DND-41 (cell line): ENCODE results near the gene CEBPG.

ENCODE experiments used
- ATAC-seq: fragments of 200-7000 bp; cut with Tn5 transposase; 3 replicates; pipeline ENCODE4 v1.9.1; 2021; ENCODE audit warnings: low read depth; ENCODE audit not compliant: insufficient read depth
- DNase-seq: peaks from one replicate; pipeline ENCODE4 v3.0.0-alpha.2; 2020
- H2AFZ ChIP-seq: 2 replicates; pipeline ENCODE4 v1.6.0; 2012; ENCODE audit warnings: low read depth, low read length
- H3K27ac ChIP-seq: 2 replicates; pipeline ENCODE4 v1.5.1; 2012; ENCODE audit warnings: low read length, inconsistent platforms
- H3K27me3 ChIP-seq: fragments of 200-600 bp; sonication (generic); 2 replicates; pipeline ENCODE4 v1.6.0; 2012; ENCODE audit warnings: low read length, mild to moderate bottlenecking, inconsistent platforms; ENCODE audit not compliant: insufficient read depth, poor library complexity
- H3K36me3 ChIP-seq: 2 replicates; pipeline ENCODE4 v1.5.1; 2012; ENCODE audit warnings: low read length, inconsistent platforms; ENCODE audit not compliant: insufficient read depth
- H3K4me1 ChIP-seq: 2 replicates; pipeline ENCODE4 v1.5.1; 2012; ENCODE audit warnings: mild to moderate bottlenecking, low read length; ENCODE audit not compliant: insufficient read depth
- H3K4me2 ChIP-seq: 2 replicates; pipeline ENCODE4 v1.6.0; 2012; ENCODE audit warnings: mild to moderate bottlenecking, moderate library complexity, low read length, inconsistent platforms; ENCODE audit not compliant: insufficient read depth
- H3K4me3 ChIP-seq, 2 experiments: fragments of 200-600 bp in 1 of 2; shearing (Covaris generic) in 1 of 2; 2 replicates each; pipeline ENCODE4 v1.5.1; 2012 to 2016; ENCODE audit warnings: inconsistent platforms in 2 of 2, low read length in 2 of 2, mild to moderate bottlenecking in 2 of 2, low read depth in 1 of 2, moderate library complexity in 1 of 2
- H3K79me2 ChIP-seq: 2 replicates; pipeline ENCODE4 v1.6.0; 2012; ENCODE audit warnings: low read length, inconsistent platforms; ENCODE audit not compliant: insufficient read depth
- H3K9ac ChIP-seq: 2 replicates; pipeline ENCODE4 v1.6.0; 2012; ENCODE audit warnings: low read depth, mild to moderate bottlenecking, inconsistent platforms, low read length, moderate library complexity
- H3K9me3 ChIP-seq: 2 replicates; pipeline ENCODE4 v1.5.1; 2012; ENCODE audit warnings: low read length, moderate library complexity, mild to moderate bottlenecking, inconsistent platforms; ENCODE audit not compliant: insufficient read depth, severe bottlenecking
- H4K20me1 ChIP-seq: 2 replicates; pipeline ENCODE4 v1.6.0; 2012; ENCODE audit warnings: low read length; ENCODE audit not compliant: insufficient read depth
- EZH2 ChIP-seq: IDR thresholded peaks from 3 replicates; pipeline ENCODE4 v1.6.1; 2012; ENCODE audit warnings: borderline replicate concordance, low read depth, mild to moderate bottlenecking, moderate library complexity, low read length, inconsistent platforms; ENCODE audit not compliant: severe bottlenecking
- TF ChIP-seq, protein P1 (sequence below): IDR thresholded peaks from 2 replicates; pipeline ENCODE4 v1.5.1; 2012; ENCODE audit warnings: borderline replicate concordance, low read length, moderate library complexity, mild to moderate bottlenecking; ENCODE audit not compliant: poor library complexity, severe bottlenecking; ENCODE audit errors: extremely low read depth

The CEBPG gene

DNA sequence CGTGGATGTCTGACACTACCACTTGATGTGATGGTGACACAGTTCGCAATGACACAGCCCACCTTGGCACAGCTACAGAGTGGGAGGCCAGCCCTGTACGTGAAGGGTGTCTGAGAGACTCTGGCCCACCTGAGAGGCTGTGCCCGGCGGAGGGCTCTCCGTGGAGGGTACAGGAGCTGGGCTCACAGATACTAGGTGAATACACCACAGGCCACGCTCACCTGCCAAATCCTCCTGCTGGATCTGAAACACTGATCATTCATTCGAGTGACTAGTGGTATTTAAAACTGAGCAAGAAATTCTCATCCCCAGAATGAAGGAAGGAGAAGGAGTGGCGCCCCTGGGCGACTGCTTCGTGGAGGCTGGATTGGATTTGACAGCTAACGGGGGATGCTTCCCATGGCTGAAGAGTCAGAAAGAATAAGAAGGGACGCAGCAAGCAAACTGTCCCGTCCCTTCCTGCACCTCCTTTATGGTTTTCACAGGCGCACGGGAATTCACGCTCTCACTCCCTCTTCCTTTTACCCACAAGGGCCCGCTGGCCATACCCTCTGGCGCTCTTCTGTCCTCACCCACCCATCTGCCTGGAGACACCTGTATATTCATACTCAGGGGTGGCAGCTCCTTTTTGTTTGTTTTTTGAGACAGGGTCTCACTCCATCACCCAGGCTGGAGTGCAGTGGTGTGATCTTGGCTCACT, 25.0 kb downstream of the CEBPG start:
- TF ChIP-seq, protein P1, sequence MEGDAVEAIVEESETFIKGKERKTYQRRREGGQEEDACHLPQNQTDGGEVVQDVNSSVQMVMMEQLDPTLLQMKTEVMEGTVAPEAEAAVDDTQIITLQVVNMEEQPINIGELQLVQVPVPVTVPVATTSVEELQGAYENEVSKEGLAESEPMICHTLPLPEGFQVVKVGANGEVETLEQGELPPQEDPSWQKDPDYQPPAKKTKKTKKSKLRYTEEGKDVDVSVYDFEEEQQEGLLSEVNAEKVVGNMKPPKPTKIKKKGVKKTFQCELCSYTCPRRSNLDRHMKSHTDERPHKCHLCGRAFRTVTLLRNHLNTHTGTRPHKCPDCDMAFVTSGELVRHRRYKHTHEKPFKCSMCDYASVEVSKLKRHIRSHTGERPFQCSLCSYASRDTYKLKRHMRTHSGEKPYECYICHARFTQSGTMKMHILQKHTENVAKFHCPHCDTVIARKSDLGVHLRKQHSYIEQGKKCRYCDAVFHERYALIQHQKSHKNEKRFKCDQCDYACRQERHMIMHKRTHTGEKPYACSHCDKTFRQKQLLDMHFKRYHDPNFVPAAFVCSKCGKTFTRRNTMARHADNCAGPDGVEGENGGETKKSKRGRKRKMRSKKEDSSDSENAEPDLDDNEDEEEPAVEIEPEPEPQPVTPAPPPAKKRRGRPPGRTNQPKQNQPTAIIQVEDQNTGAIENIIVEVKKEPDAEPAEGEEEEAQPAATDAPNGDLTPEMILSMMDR = no peak
- no peak for TF ChIP-seq EZH2
- no peaks in the 10 kb centered on the region for H3K27me3 ChIP-seq
- no peak overlapping the region for H3K4me3 ChIP-seq
- DNase-seq = no peak
- H3K27ac ChIP-seq = no peak overlapping the region
- peaks cover 27% of the 10 kb centered on the region for H4K20me1 ChIP-seq
- H3K79me2 ChIP-seq = no peaks in the 10 kb centered on the region
- H3K36me3 ChIP-seq = no peaks in the 10 kb centered on the region
- ATAC-seq = no peak
- no peak overlapping the region for H3K9ac ChIP-seq
- H2AFZ ChIP-seq = no peak overlapping the region
- H3K9me3 ChIP-seq = no peaks in the 10 kb centered on the region
- H3K4me2 ChIP-seq = no peak overlapping the region
- no peaks in the 10 kb centered on the region for H3K4me1 ChIP-seq

DNA sequence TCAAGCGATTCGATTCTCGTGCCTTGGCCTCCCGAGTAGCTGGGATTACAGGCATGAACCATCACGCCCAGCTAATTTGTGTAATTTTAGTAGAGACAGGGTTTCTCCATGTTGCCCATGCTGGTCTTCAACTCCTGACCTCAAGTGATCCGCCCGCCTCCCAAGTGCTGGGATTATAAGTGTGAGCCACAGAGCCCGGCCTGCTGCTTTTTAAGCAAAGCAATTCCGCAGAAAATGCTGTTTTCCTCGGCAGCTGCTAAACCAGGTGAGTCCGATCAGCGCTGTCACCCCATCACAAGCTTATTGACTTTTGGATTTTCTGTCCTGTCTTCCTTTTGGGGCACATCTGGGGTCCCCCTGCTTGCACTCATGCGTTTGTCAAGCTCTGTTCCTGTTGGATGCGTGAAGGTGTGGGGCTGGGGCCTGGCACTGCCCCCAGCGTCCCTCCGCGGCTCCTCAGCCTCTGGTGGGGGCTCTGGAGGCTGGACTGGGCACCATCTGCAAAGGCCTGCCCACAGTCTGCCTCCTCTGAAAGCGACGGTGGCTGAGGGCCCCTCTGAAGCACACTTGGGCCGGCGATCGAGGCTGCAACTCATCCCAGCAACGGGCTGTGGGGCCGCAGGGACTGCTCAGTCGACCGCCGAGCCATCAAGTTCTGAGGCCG, 25.7 kb downstream of the CEBPG start:
- Histone ChIP-seq H4K20me1 (peaks cover 22% of the 10 kb centered on the region), H2AFZ (no peak overlapping the region), H3K9ac (no peak overlapping the region), H3K9me3 (no peaks in the 10 kb centered on the region), H3K4me1 (no peaks in the 10 kb centered on the region), H3K4me2 (no peak overlapping the region), H3K27me3 (no peaks in the 10 kb centered on the region), H3K4me3 (no peak overlapping the region), H3K79me2 (no peaks in the 10 kb centered on the region), H3K36me3 (no peaks in the 10 kb centered on the region), H3K27ac (no peak overlapping the region)
- ATAC-seq (no peak), DNase-seq (no peak)
- TF ChIP-seq, protein P1 = no peak
- TF ChIP-seq EZH2 = no peak

DNA sequence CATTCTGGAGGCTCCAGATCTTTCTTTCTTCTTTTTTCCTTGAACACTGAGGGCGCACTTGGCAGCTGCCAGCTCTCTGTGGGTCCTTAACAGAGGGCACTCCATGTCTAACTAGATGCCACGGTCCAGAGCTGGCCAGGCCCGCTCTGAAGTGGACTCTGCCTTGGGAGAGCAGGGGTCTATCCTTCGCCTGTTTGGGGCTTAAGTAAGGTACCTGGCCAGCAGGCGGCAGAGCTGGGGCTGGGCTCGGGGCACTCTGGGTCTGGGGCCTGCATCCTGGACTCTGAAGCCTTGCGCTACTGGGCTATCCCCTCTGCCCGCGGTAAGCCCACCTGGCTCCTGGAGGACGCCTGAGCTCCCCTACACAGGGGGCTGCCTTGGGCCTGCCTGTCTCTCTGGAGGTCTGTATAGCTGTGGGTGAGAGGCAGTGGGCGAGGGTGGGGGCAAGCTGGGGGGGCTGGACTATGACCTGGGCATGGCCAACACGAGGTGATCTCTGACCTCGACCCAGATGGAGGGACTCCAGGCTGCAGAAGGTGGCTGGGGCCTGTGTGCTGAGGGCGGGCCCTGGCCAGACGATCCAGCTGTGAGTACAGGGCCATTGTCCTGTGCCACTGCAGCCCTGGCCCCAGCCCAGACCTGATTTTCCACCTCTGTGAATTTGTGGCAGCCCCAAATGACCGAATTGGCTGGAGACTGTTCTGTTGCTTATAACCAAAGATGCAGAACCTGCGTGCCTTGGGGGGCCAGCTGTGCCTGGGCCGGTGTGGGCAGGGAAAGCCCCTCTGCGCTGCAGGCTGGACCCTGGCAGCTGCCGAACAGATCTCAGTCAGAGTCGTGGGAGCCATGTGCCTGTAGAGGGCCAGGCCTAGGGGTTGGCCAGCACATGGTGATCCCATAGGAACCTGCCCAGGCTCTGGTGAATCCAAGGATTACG, 26.5 kb downstream of the CEBPG start:
- TF ChIP-seq, protein P1 = no peak
- no peak for TF ChIP-seq EZH2
- Histone ChIP-seq H3K36me3 (no peaks in the 10 kb centered on the region), H4K20me1 (peaks cover 17% of the 10 kb centered on the region), H3K9ac (no peak overlapping the region), H3K9me3 (no peaks in the 10 kb centered on the region), H3K79me2 (no peaks in the 10 kb centered on the region), H3K4me3 (no peak overlapping the region), H3K27me3 (no peaks in the 10 kb centered on the region), H3K4me2 (no peak overlapping the region), H2AFZ (no peak overlapping the region), H3K27ac (no peak overlapping the region), H3K4me1 (no peaks in the 10 kb centered on the region)
- DNase-seq (no peak), ATAC-seq (no peak)
